HL-60/S4 treated with phorbol 12-myristate 13-acetate at 8.2 ng/mL for 4 days and 3 days (cell line): Measurements from ENCODE around the gene KIAA0232.
"Not testable (repeated sequence)": the region's sequence is repeated elsewhere in the genome, so short reads cannot be mapped to it uniquely, and the experiment has no call there.

ENCODE experiments used
- in situ Hi-C: fragments of 300-500 bp; cut with MboI; formaldehyde crosslinking; loops from 2 replicates; pipeline ENCODE4 v1.15.0; 2022; ENCODE audit warnings: low sequenced_read_pairs

The KIAA0232 gene

GRCh38 chr4:6773616-6774540 lies 8.6 kb upstream of the KIAA0232 start:
- in situ Hi-C loops, result no loop called here

DNA sequence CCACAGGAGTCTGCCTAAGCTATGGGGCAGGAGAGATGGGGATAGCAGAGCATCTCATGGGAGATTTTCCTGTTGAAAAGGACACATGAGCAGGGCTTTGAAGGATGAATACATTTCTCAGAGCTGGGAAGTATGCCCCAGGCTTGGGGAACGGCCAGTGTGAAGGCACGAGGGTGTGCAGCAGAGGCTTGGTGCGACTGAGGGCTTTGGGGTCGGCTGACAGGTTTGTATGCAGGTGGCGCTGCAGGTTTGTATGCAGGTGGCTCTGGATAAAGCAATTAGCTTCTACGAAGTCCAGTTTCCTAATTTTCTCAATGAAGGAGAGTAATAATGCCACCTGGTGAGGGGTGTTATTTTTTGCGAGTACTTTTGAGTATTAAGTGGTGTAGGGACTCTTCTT lies 6.8 kb upstream of the KIAA0232 start:
- in situ Hi-C loops, result no loop called here

DNA sequence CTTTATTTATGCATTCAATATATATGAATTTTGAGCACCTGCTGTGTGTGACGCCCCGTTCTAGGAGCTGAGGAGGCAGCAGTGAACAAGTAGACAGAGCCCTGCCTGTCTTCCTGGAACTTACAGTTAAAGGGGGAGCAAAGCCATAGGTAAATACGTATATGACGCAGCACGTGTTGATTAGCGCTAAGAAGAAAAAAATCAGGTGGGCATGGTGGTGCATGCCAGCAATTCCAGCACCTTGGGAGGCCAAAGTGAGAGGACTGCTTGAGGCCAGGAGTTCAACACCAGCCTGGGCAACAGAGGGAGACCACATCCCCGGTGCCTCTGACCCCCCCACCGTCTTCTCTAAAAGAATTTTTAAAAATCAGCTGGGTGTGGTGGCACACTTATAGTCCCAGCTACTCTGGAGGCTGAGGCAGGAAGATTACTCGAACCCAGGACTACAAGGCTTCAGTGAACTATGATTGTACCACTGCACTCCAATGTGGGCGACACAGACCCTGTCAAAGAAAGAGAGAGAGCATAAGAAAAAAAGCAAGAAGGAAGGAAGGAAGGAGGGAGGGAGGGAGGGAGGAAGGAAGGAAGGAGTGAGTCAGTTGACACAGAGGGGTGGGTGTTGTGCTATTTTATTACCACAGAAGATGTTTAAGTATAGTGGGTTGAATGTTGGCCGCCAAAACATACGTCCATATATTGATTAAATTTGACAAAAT lies 5.4 kb upstream of the KIAA0232 start:
- in situ Hi-C loops, result no loop called here

DNA sequence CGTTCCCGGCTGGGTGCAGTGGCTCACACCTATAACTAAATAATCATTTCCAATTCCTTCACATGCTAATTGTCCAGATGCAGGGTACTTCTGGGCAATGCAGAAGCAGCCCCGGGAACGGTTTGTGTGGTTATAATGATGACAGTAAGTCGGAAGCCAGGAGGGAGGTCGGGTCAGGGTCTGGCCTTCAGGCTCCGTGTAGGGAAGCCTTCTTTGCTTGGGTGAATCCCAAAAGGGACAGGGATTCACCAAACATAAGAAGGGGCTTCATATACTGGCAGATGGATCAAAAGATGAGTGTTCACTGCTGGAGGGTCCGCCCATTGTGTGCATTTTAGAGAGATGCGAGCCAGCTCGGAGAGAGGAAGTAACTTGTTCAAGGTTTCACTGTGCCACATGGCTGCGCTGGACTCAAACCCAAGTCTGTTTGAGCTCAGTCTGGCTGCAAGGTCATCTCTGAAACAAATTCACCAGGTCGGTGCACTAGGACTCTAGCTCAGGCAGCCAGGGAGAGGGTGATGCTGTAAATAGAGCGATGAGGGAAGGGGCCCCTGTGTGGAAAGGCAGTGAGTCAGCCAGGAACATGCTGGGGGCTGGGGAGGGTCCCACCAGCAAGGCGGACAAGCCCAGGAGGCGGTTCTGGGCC lies 4.8 kb upstream of the KIAA0232 start:
- in situ Hi-C loops, result no loop called here

DNA sequence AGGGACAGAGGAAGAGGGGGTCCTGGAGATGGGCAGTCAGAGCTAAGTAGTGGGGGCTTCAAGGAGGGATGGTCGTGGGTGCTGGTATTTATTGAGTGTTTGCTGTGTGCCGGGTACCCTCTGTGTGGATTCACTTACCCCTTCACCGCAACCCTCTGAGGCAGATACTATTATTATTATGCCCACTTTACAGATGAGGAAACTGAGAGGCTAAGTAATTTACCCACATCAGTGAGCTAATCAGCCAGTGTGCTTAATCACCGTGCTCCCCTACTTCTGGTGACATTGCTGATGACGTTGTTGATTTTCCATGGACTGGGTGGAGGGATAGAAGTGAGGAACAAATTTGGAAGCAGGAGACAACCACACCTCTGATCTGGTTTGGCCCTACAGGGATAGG lies 4.1 kb upstream of the KIAA0232 start:
- in situ Hi-C loops, result no loop called here

DNA sequence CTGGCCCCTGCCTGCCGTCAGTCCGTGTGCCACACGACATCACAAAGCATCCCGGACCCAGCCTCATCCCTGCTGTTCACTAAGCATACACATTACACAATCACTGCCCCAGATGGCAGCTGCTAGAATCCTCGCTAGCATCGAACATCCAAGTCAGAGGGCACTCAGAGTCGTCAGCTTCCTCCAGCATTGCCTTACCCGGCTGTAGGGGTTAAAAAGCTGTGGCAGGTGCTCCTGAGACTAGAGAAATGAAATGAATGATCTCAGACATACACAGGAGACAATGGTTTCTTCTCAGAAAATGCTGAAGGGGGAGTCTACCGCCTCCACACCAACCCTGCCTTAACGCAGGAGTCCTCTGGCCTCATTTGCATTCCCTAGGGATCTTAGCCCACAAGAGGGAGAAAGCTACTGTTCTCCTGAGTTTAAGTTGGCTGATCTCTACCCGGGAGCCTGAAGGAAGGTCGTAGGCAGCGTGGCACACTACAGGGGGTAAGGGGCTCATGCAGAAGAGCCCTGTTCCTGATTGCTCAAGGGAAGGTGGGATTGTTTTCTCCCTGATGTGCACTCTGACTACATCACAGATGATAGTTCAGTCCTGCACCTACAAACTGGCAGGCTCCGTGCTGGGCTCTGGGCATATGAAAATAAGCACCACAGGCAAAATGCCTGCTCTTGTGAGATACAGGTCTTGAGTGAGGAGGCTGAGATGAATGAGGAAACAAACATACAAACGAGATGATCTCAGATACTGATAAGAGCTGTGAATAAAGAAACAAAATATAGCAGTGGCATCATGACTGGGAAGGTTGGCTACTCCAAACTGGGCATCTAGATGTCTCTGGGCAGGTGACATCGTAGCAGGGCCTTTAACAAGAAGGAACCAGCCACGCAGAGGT lies 2.6 kb upstream of the KIAA0232 start:
- in situ Hi-C loops, result no loop called here

DNA sequence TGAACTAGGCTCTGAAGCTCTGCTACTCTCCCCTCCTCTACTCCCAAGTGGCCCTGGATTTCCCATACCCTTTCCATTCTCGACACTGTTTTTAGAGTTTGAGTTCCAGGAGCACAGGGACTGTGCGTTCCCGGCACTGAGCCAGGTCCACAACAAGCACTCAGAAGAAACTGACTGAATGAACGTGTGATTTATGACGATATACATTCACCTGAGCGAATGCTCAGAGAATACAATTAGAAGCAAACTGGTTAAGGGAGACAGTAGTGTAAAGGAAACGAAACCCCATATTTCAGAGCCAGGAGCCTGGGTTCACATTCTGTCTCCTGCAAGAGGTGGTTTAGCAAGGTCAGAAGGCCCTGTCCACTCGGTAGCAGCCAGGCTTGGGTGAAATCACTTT lies 1.4 kb upstream of the KIAA0232 start:
- in situ Hi-C loops, result no loop called here

GRCh38 chr4:6781561-6781960 lies 966 bp upstream of the KIAA0232 start:
- in situ Hi-C loops, result no loop called here

DNA sequence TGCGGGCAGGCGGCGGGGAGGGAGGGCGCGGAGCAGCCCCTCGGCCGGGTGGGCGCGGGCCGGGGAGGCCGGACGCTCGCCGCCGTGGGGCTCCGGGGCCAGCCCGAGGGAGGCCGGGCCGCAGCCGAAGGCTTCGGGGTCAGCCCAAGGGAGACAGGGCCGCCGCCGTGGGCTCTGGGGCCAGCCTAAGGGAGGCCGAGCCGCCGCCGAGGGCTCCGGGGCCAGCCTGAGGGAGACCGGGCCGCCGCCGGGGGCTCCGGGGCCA lies 251 bp downstream of the KIAA0232 start:
- in situ Hi-C loops, result no loop called here

DNA sequence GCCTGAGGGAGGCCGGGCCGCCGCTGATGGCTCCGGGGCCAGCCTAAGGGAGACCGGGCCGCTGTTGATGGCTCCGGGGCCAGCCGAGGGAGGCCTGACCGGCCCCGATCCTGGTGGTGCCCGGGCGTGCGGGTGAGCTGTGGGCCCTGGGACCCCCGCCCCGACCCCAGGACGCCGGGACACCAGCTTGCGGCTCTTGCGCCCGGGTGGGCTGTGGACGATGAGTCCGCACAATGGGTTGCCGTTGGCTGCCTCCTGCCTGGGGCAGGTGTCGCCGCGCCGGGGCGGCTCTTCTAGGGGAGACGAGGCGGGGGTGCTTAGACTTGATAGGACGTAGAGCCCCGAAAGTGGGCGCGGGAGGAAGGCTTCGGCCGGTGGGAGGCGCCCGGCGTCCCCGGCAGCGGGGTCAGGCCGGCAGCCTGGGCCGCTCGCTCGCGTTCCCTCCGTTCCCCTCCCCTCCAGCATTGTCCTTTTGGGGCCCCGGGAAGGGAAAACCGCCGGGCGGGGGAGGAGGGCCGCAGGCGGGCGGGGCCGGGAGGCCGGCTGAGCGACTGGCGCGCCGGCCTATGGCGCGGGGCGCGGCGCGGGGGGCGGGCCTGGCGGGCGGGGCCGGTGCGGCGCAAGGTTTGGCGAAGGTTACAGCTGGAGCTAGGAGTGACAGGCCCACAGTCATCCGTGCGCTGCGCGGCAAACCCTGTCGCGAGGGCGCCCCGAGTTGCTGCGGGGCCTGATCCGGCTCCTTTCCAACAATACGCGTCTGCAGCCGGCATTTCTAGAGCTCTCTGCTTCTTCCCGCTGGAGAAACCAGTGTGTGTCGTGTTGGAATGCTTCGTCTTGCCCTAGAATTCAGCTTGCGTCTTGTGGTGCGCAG lies 819 bp downstream of the KIAA0232 start:
- in situ Hi-C loops, result no loop called here

DNA sequence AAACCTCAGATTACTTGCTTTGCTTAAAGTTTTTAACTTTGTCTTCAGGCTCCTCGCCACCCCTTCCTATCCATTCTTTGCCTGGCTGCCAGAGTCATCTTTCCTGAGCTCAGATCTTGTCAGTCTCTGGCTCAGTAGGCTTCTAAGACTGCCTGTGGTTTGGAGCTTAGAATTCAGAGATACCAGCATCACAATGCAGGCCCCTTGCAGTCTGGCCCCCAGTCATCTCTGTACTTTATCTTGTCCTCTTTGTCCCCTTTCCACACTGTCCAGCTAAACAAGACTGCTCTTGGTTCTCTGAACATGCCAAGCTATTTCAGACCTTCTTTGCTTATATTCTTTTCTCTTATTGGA lies 3.0 kb downstream of the KIAA0232 start:
- in situ Hi-C loops, result no loop called here

- in situ Hi-C loops, result no loop called here
Measured at GRCh38 chr4:6788123-6788522, 5.6 kb downstream of the KIAA0232 start.

DNA sequence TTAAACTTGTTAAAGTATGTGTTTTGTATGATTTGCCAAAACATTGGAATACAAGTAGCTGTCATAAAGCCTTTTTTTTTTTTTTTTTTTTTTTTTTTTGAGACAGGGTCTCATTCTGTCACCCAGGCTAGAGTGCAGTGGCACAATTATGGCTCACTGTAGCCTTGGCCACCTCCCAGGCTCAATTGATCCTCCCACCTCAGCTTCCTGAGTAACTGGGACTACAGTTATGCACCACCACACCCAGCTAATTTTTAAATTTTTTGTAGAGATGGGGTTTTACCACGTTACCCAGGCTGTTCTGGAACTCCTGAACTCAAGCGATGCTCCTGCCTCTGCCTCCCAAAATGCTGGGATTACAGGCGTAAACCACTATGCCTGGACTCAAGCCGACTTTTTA lies 8.7 kb downstream of the KIAA0232 start:
- in situ Hi-C loops, result not testable (repeated sequence)

- in situ Hi-C loops, result not testable (repeated sequence)
Measured at GRCh38 chr4:6791796-6792195, 9.3 kb downstream of the KIAA0232 start.

DNA sequence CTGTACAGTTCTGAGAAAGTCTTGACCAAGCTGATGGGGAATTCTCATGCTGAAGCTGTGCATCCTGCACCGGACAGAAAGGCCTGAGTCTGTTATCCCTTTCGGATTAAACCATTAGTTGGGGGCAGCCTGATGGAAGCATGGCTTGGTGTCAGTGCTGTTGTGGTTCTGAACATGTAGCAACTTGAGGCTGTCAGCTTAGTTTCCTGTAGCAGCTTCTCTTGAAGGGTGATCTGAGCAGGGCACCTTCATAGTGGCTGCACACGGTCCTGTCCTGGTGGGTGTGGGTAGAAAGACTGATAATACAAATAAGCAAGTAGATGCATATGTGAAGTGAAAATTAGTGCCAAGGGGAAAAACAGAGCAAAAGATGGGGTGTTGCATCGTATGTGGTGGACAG lies 11.7 kb downstream of the KIAA0232 start:
- in situ Hi-C loops, result no loop called here

DNA sequence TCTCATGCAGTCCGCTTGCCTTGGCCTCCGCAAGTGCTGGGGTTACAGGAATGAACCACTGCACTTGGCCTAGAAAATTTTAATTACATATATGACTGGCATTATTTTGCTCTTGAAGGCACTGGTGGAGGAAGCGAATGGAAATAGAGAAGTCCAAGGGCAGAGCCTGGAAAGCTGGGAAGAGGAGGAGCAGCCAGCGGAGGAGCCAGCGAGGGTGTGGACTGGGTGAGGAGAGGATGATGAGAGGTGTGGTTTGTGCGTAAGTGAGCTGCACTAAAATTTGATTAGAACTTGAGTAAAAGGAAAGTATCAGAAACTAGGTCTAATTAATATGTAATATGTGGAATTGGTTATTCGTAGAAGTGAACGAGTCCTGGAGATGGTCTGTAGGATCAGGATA lies 13.3 kb downstream of the KIAA0232 start:
- in situ Hi-C loops, result no loop called here

DNA sequence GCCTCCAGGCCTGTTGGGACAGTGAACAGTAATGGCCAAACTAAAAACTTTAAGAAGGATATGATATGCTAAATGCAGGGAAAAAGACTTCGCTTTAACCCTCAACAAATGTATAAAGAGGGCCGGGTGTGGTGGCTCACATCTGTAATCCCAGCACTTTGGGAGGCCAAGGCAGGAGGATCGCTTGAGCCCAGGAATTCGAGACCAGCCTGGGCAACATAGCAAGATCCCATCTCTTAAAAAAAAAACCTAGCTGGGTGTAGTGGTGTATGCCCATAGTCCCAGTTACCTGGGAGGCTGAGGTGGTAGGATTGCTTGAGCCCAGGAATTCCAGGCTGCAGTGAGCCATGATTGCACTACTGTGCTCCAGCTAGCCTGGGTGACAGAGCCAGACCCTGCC lies 14.8 kb downstream of the KIAA0232 start:
- in situ Hi-C loops, result not testable (repeated sequence)

DNA sequence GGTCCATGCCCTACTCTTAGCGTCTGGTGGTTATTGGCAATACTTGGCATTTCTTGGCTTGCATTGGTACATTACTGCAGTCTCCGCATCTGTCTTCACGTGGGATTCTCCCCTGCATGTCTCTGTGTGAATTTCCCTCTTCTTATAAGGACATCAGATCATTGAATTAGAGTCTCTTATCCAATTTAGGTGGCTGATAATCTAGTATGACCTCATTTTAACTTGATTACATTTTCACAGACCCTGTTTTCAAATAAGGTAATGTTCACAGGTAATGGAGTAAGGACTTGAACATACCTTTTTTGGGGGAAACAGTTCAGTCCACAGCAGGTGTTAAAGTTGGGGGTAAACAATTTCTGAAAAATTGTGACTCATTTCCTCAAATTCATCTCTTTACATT lies 16.6 kb downstream of the KIAA0232 start:
- in situ Hi-C loops, result no loop called here

GRCh38 chr4:6802025-6802424 lies 19.5 kb downstream of the KIAA0232 start:
- in situ Hi-C loops, result no loop called here

GRCh38 chr4:6802626-6803025 lies 20.1 kb downstream of the KIAA0232 start:
- in situ Hi-C loops, result no loop called here
